NOMO-1 (cell line): ENCODE measurements around the gene CAMTA1.

Source experiments
- DNase-seq, 2 experiments: peaks; one replicate each; lab custom pipeline; 2025; ENCODE audit not compliant: unreplicated experiment in 2 of 2; lab: John Stamatoyannopoulos, UW

The CAMTA1 gene

GRCh38 chr1:6923012-6923411 is 137.8 kb downstream of the CAMTA1 start:
- DNase-seq, result no peak

GRCh38 chr1:6923416-6923815 is 138.2 kb downstream of the CAMTA1 start:
- DNase-seq, result no peak

GRCh38 chr1:6923955-6924881 is 139.0 kb downstream of the CAMTA1 start:
- no peak for DNase-seq

- no peak for DNase-seq
Measured at GRCh38 chr1:6924891-6925290, 139.6 kb downstream of the CAMTA1 start.

GRCh38 chr1:6927626-6928025 is 142.4 kb downstream of the CAMTA1 start:
- DNase-seq, result no peak

GRCh38 chr1:6928106-6928885 is 143.0 kb downstream of the CAMTA1 start:
- no peak for DNase-seq

- no peak for DNase-seq
Measured at GRCh38 chr1:6930732-6931300, 145.6 kb downstream of the CAMTA1 start.

- no peak for DNase-seq
Measured at GRCh38 chr1:6935361-6935883, 150.2 kb downstream of the CAMTA1 start.

GRCh38 chr1:6935911-6936690 is 150.8 kb downstream of the CAMTA1 start:
- no peak for DNase-seq

- no peak for DNase-seq
Measured at GRCh38 chr1:6937048-6937447, 151.8 kb downstream of the CAMTA1 start.

GRCh38 chr1:6939363-6939762 is 154.1 kb downstream of the CAMTA1 start:
- no peak for DNase-seq

- DNase-seq, result no peak
Measured at GRCh38 chr1:6941786-6942185, 156.5 kb downstream of the CAMTA1 start.

GRCh38 chr1:6942990-6943389 is 157.7 kb downstream of the CAMTA1 start:
- no peak for DNase-seq

- DNase-seq, result no peak
Measured at GRCh38 chr1:6944434-6944833, 159.2 kb downstream of the CAMTA1 start.

GRCh38 chr1:6947952-6948351 is 162.7 kb downstream of the CAMTA1 start:
- DNase-seq, result no peak

- DNase-seq, result no peak
Measured at GRCh38 chr1:6948416-6948815, 163.2 kb downstream of the CAMTA1 start.

- no peak for DNase-seq
Measured at GRCh38 chr1:6948861-6949260, 163.6 kb downstream of the CAMTA1 start.

GRCh38 chr1:6950001-6950765 is 164.9 kb downstream of the CAMTA1 start:
- DNase-seq, result no peak

GRCh38 chr1:6951536-6951935 is 166.3 kb downstream of the CAMTA1 start:
- no peak for DNase-seq

- no peak for DNase-seq
Measured at GRCh38 chr1:6953216-6953615, 168.0 kb downstream of the CAMTA1 start.
